Lung (tissue), 12 donors: ENCODE data around the gene FLYWCH1. TPM values are rescaled to one million over a fixed set of nuclear protein-coding genes. Genes with fewer than 3 reads are reported as not detected.

Source experiments
- ATAC-seq: fragments of 200-7000 bp; cut with Tn5 transposase; one replicate; pipeline ENCODE4 v1.9.1; 2020; ENCODE audit warnings: moderate number of reproducible peaks; ENCODE audit not compliant: insufficient read depth, low FRiP score
- DNase-seq, 3 donors: peaks; one replicate each; pipeline ENCODE4 v3.0.0-alpha.2; 2013 to 2017
- H3K27ac ChIP-seq, 2 donors: one replicate each; pipeline ENCODE4 v1.5.1; 2013; ENCODE audit warnings: mild to moderate bottlenecking in 2 of 2, moderate library complexity in 2 of 2, control low read depth in 1 of 2, inconsistent platforms in 1 of 2, low read depth in 1 of 2, low read length in 1 of 2
- H3K27me3 ChIP-seq, 3 donors: one replicate each; pipeline ENCODE4 v1.5.1; 2013; ENCODE audit warnings: low read length in 2 of 3; ENCODE audit not compliant: control insufficient read depth in 3 of 3, insufficient read depth in 3 of 3
- H3K36me3 ChIP-seq, 4 donors: one replicate each; pipeline ENCODE4 v1.5.1; 2013; ENCODE audit warnings: low read length in 4 of 4, mild to moderate bottlenecking in 1 of 4, moderate library complexity in 1 of 4; ENCODE audit not compliant: control insufficient read depth in 4 of 4, insufficient read depth in 4 of 4
- H3K4me1 ChIP-seq, 5 donors: one replicate each; pipeline ENCODE4 v1.5.1; 2013; ENCODE audit warnings: low read length in 5 of 5, mild to moderate bottlenecking in 2 of 5, moderate library complexity in 1 of 5; ENCODE audit not compliant: control insufficient read depth in 5 of 5, insufficient read depth in 5 of 5
- H3K4me3 ChIP-seq: one replicate; pipeline ENCODE4 v1.5.1; 2013; ENCODE audit warnings: mild to moderate bottlenecking, control low read depth, moderate library complexity
- H3K9ac ChIP-seq, 2 donors: one replicate each; pipeline ENCODE4 v1.5.1; 2013; ENCODE audit warnings: low read length in 2 of 2, control low read depth in 1 of 2; ENCODE audit not compliant: insufficient read depth in 1 of 2
- H3K9me3 ChIP-seq, 4 donors: one replicate each; pipeline ENCODE4 v1.5.1; 2013; ENCODE audit warnings: low read length in 3 of 4, mild to moderate bottlenecking in 1 of 4, moderate library complexity in 1 of 4; ENCODE audit not compliant: control insufficient read depth in 4 of 4, insufficient read depth in 3 of 4
- WGBS, 2 donors: extraction: QIAGEN DNeasy Blood & Tissue Kit; methylation state at CpG; one replicate each; pipeline ENCODE4 v1.1.7; 2013; 5-methylcytosine and 5-hydroxymethylcytosine counted together
- polyA plus RNA-seq, 2 donors: library from polyadenylated mRNA; stranded (reverse); fragments of 200-250 nt; gene quantifications; one replicate each; pipeline ENCODE4 v1.2.1, GENCODE V29; 2013
- total RNA-seq, 2 donors: library from RNA; depleted of rRNA in 1 of 2; stranded (reverse); fragments of >200 nt in 1 of 2; gene quantifications; one replicate each; pipeline ENCODE4 v1.2.1, GENCODE V29; 2014 to 2021
- TF ChIP-seq, protein P1 (sequence below): IDR thresholded peaks from 2 replicates; pipeline ENCODE4 v1.5.1; 2012; ENCODE audit warnings: mild to moderate bottlenecking; ENCODE audit errors: control extremely low read depth, extremely low read depth
- donor health status: control.
- donor health status: control.
- donor health status: Bipolar disorder and iron deficiency.
- donor health status: healthy.
- donor health status: DM: yes; HTN: yes; CAD: no.

The FLYWCH1 gene
- total and polyA plus RNA-seq, 4 donors, result 13.3 to 34.3 (median 21.4) TPM

DNA sequence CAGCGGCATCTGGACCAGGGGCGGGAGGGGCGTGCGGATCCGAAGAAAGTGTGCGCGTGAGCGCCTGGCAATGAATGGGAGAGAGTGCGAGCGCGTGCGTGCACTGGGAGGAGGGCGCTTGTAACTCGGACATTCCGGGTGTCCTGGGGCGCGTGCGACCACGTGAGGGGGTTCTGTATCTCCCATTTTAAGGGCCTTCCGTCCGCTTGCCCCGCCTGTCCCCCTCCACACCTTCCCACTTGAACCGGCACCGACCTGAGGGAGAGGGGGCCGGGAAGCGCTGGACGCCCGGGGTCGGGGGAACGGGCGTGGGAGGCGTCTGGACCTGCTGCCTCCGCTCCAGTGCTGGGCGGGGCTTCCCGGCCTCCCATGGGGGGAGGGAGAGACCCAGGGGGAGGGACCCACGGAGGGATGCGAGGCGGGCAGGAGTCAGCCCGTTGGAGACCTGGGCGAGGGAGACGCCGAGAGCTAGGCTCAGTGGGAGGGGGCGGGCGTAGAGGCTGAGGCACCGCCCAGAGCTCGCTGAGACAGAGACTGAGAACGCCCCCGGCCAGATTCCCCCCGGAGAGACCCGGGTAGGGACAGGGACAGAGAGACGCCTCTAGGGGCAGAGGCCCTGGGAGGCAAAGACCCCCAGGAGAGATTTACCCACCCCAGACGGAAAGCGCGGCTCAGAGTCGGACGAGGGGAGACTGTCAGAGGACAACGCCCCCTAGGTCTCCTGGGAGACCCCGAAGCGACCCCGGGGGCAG is 52.2 kb downstream of the FLYWCH1 start, which contains the start of gene KREMEN2:
TSS of gene KREMEN2 (plus strand) at position 553 of the 752 bp plus-strand sequence. CDS start 246 bp downstream, outside the sequence.
- Histone ChIP-seq H3K4me3 (no peak within 1 kb of the TSS), H3K27ac (no peak within 1 kb of the TSS), H3K9ac (no peak within 1 kb of the TSS), H3K9me3 (no peaks in the 10 kb centered on the region), H3K36me3 (no peaks in the 10 kb centered on the region), H3K4me1 (peaks cover 0 to 34% (median 6%) of the 10 kb centered on the region in 5 donors), H3K27me3 (peaks cover 7 to 50% (median 33%) of the 10 kb centered on the region in 3 donors)
- TF ChIP-seq, protein P1, sequence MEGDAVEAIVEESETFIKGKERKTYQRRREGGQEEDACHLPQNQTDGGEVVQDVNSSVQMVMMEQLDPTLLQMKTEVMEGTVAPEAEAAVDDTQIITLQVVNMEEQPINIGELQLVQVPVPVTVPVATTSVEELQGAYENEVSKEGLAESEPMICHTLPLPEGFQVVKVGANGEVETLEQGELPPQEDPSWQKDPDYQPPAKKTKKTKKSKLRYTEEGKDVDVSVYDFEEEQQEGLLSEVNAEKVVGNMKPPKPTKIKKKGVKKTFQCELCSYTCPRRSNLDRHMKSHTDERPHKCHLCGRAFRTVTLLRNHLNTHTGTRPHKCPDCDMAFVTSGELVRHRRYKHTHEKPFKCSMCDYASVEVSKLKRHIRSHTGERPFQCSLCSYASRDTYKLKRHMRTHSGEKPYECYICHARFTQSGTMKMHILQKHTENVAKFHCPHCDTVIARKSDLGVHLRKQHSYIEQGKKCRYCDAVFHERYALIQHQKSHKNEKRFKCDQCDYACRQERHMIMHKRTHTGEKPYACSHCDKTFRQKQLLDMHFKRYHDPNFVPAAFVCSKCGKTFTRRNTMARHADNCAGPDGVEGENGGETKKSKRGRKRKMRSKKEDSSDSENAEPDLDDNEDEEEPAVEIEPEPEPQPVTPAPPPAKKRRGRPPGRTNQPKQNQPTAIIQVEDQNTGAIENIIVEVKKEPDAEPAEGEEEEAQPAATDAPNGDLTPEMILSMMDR, result no peak
- 1% methylated on average over 51 to 60 of the region's 60 CpGs for WGBS, 2 donors
- no peak for DNase-seq
- no peak for ATAC-seq

GRCh38 chr16:2964475-2965336 is 53.0 kb downstream of the FLYWCH1 start:
- Histone ChIP-seq H3K4me1 (peaks cover 0 to 34% (median 6%) of the 10 kb centered on the region in 5 donors), H3K4me3 (no peak overlapping the region), H3K36me3 (no peaks in the 10 kb centered on the region), H3K27me3 (peaks cover 7 to 50% (median 31%) of the 10 kb centered on the region in 3 donors), H3K9me3 (no peaks in the 10 kb centered on the region), H3K27ac (no peak overlapping the region), H3K9ac (no peak overlapping the region)
- 0 to 1% methylated on average over 36 to 68 of the region's 68 CpGs for WGBS, 2 donors
- peak in 1 of 3 donors; percentile 60 for DNase-seq
- ATAC-seq, result no peak
- TF ChIP-seq, protein P1, result no peak

DNA sequence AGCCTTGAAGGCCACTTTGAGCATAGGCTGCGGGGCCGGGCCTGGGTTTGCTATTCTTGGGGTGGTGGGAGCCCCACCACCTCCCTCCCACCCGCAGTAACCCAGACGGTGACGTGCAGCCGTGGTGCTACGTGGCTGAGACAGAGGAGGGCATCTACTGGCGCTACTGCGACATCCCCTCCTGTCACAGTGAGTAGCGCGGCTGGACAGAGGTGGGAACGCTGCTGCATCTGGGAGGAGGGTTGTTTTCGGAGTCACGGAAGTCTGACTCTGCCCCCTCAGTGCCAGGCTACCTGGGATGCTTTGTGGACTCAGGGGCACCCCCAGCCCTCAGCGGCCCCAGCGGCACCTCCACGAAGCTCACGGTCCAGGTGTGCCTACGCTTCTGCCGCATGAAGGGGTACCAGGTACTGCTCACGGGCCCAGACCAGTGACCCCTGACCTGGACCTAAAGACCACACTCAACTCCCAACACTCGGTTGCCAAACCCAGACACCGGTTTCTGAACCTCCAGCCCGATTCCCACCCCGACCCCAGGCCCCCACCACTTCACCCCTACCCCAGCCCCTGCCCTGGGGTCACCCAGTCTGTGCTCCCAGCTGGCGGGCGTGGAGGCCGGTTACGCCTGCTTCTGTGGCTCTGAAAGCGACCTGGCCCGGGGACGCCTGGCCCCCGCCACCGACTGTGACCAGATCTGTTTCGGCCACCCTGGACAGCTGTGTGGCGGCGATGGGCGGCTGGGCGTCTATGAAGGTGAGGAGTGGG is 54.5 kb downstream of the FLYWCH1 start:
- no peak for ATAC-seq

More for the DNA sequence above, 54.5 kb downstream of the FLYWCH1 start:
- no peaks in the 10 kb centered on the region for H3K36me3 ChIP-seq
- no peak overlapping the region for H3K9ac ChIP-seq
- no peaks in the 10 kb centered on the region for H3K9me3 ChIP-seq
- H3K27me3 ChIP-seq, result peaks cover 7 to 50% (median 31%) of the 10 kb centered on the region in 3 donors
- no peak overlapping the region for H3K27ac ChIP-seq
- no peak for DNase-seq
- peaks cover 0 to 42% (median 8%) of the 10 kb centered on the region in 5 donors for H3K4me1 ChIP-seq
- 54 to 59% methylated on average over 39 of the region's 39 CpGs for WGBS, 2 donors
- TF ChIP-seq, protein P1, result no peak
- H3K4me3 ChIP-seq, result no peak overlapping the region
